PC-9 (cell line): Measurements from ENCODE around the gene CNNM2. TPM values are rescaled to one million over a fixed set of nuclear protein-coding genes. Genes with fewer than 3 reads are reported as not detected.

Experiments used
- BruUV-seq: library from RNA; stranded (reverse); fragments of 400-500 nt; replicated peaks from 2 replicates; lab custom pipeline; 2021; lab: Mats Ljungman, UMichigan
- CTCF ChIA-PET: fragments of 300-600 bp; sonication (Branson Sonifier 250); formaldehyde crosslinking; loops from one replicate; lab custom pipeline; 2022; ENCODE audit warnings: antibody characterized with exemption; lab: Charles Lee
- POLR2A ChIA-PET: fragments of 300-600 bp; sonication (Branson Sonifier 250); formaldehyde crosslinking; loops from one replicate; lab custom pipeline; 2022; ENCODE audit warnings: antibody characterized with exemption; ENCODE audit not compliant: unreplicated experiment; lab: Charles Lee
- DNase-seq, 2 experiments: peaks; one replicate each; pipeline versions ENCODE4 v3.0.0 to v3.0.0-alpha.2; 2015 to 2022; ENCODE audit warnings: mixed read lengths in 1 of 2
- H2AFZ ChIP-seq: fragments of 200-600 bp; sonication (generic); 2 replicates; pipeline ENCODE4 v1.8.1; 2017; ENCODE audit warnings: antibody characterized with exemption
- H3F3A ChIP-seq: fragments of 200-600 bp; sonication (generic); 2 replicates; pipeline ENCODE4 v1.8.1; 2017; ENCODE audit warnings: antibody characterized with exemption, mild to moderate bottlenecking, low read depth; ENCODE audit not compliant: insufficient read depth
- H3K27ac ChIP-seq: fragments of 200-600 bp; sonication (generic); 2 replicates; pipeline ENCODE4 v1.6.1; 2016; ENCODE audit warnings: mixed run types
- H3K27me3 ChIP-seq: fragments of 200-600 bp; sonication (generic); 2 replicates; pipeline ENCODE4 v1.6.1; 2016; ENCODE audit warnings: low read depth, mixed run types; ENCODE audit not compliant: insufficient read depth
- H3K36me3 ChIP-seq: fragments of 200-600 bp; sonication (generic); 2 replicates; pipeline ENCODE4 v1.6.1; 2016; ENCODE audit warnings: low read depth, mixed run types
- H3K4me1 ChIP-seq: fragments of 200-600 bp; sonication (generic); replicated peaks from 2 replicates; pipeline ENCODE4 v1.6.1; 2016; ENCODE audit warnings: mixed run types; ENCODE audit not compliant: insufficient read depth
- H3K4me2 ChIP-seq: fragments of 200-600 bp; sonication (generic); 2 replicates; pipeline ENCODE4 v1.6.1; 2017; ENCODE audit warnings: mixed run types
- H3K4me3 ChIP-seq: fragments of 200-600 bp; sonication (generic); 2 replicates; pipeline ENCODE4 v1.6.1; 2016; ENCODE audit warnings: mixed run types
- H3K79me2 ChIP-seq: fragments of 200-600 bp; sonication (generic); 2 replicates; pipeline ENCODE4 v1.6.1; 2017; ENCODE audit warnings: low read depth, mixed run types
- H3K9me2 ChIP-seq: fragments of 200-600 bp; sonication (generic); 2 replicates; pipeline ENCODE4 v1.8.1; 2017; ENCODE audit warnings: mild to moderate bottlenecking; ENCODE audit not compliant: insufficient read depth
- H3K9me3 ChIP-seq: fragments of 200-600 bp; sonication (generic); 2 replicates; pipeline ENCODE4 v1.8.1; 2016; ENCODE audit warnings: low read depth; ENCODE audit not compliant: insufficient read depth
- H4K20me1 ChIP-seq: fragments of 200-600 bp; sonication (generic); 2 replicates; pipeline ENCODE4 v1.8.1; 2017; ENCODE audit not compliant: insufficient read depth
- CTCF ChIP-seq: fragments of 200-600 bp; sonication (generic); conservative IDR thresholded peaks from 2 replicates; pipeline ENCODE4 v1.6.1; 2017; ENCODE audit warnings: mixed run types, antibody characterized with exemption, mild to moderate bottlenecking, moderate library complexity
- EZH2 ChIP-seq: fragments of 200-600 bp; sonication (generic); IDR thresholded peaks from 2 replicates; pipeline ENCODE4 v1.8.0; 2017; ENCODE audit warnings: antibody characterized with exemption, low read depth
- intact Hi-C: fragments of 100-400 bp; cut with micrococcal nuclease; formaldehyde crosslinking; loops from one replicate; pipeline ENCODE4 v1.10.0; 2022; ENCODE audit not compliant: unreplicated experiment
- total RNA-seq: library from RNA; stranded (reverse); gene quantifications from 2 replicates; pipeline ENCODE4 v1.2.3, GENCODE V29; 2021

CNNM2 gene
- total RNA-seq, 1 experiment from 2014 or later = 8.8 TPM

- no peaks in the 10 kb centered on the region for H3K36me3 ChIP-seq
- ChIA-PET POLR2A (no interaction called here), CTCF (no interaction called here)
- no peak overlapping the region for H2AFZ ChIP-seq
- intact Hi-C loops = no loop called here
- H3K27ac ChIP-seq = no peak overlapping the region
- H3K79me2 ChIP-seq = no peaks in the 10 kb centered on the region
- no peaks in the 10 kb centered on the region for H3K27me3 ChIP-seq
- TF ChIP-seq CTCF (no peak), EZH2 (no peak)
- H3K4me2 ChIP-seq = no peak overlapping the region
- no peaks in the 10 kb centered on the region for H3K9me3 ChIP-seq
- no peaks in the 10 kb centered on the region for H4K20me1 ChIP-seq
- BruUV-seq = no TSS peak
- DNase-seq = no peak
- H3K4me3 ChIP-seq = no peak overlapping the region
- no peaks in the 10 kb centered on the region for H3K9me2 ChIP-seq
- H3F3A ChIP-seq = no peaks in the 10 kb centered on the region
- H3K4me1 ChIP-seq = no peaks in the 10 kb centered on the region
These were observed 64.2 kb downstream of the CNNM2 start for GRCh38 chr10:102982296-102982695.

GRCh38 chr10:102984086-102984485 lies 66.0 kb downstream of the CNNM2 start:
- peaks cover 9% of the 10 kb centered on the region for H3K4me1 ChIP-seq
- intact Hi-C loops = no loop called here

GRCh38 chr10:102985811-102986210 lies 67.7 kb downstream of the CNNM2 start:
- H3K27me3 ChIP-seq = no peaks in the 10 kb centered on the region
- H3F3A ChIP-seq = peaks cover 9% of the 10 kb centered on the region
- no peaks in the 10 kb centered on the region for H3K79me2 ChIP-seq
- no peaks in the 10 kb centered on the region for H4K20me1 ChIP-seq
- H3K27ac ChIP-seq = no peak overlapping the region
- peaks cover 15% of the 10 kb centered on the region for H3K4me1 ChIP-seq
- POLR2A ChIA-PET = no interaction called here
- no peak overlapping the region for H3K4me2 ChIP-seq
- H2AFZ ChIP-seq = no peak overlapping the region
- H3K4me3 ChIP-seq = no peak overlapping the region
- H3K36me3 ChIP-seq = no peaks in the 10 kb centered on the region
- H3K9me3 ChIP-seq = no peaks in the 10 kb centered on the region
- no peak for TF ChIP-seq CTCF
- no peak for TF ChIP-seq EZH2
- no peak for DNase-seq
- BruUV-seq = no TSS peak
- H3K9me2 ChIP-seq = no peaks in the 10 kb centered on the region
- intact Hi-C loops = no loop called here
- CTCF ChIA-PET = no interaction called here

More at GRCh38 chr10:102984086-102984485, 66.0 kb downstream of the CNNM2 start:
- no peak overlapping the region for H3K4me2 ChIP-seq
- peaks cover 7% of the 10 kb centered on the region for H3F3A ChIP-seq
- no peaks in the 10 kb centered on the region for H3K9me3 ChIP-seq
- DNase-seq = no peak
- no peaks in the 10 kb centered on the region for H3K79me2 ChIP-seq
- no peaks in the 10 kb centered on the region for H3K36me3 ChIP-seq
- CTCF ChIA-PET = no interaction called here
- H3K9me2 ChIP-seq = no peaks in the 10 kb centered on the region
- no peaks in the 10 kb centered on the region for H3K27me3 ChIP-seq
- POLR2A ChIA-PET = no interaction called here
- H4K20me1 ChIP-seq = no peaks in the 10 kb centered on the region
- no TSS peak for BruUV-seq
- TF ChIP-seq EZH2 (no peak), CTCF (no peak)
- H3K4me3 ChIP-seq = no peak overlapping the region
- H2AFZ ChIP-seq = no peak overlapping the region
- H3K27ac ChIP-seq = no peak overlapping the region
